Esophagus muscularis mucosa (tissue), 4 donors: ENCODE data around the gene PROZ. TPM values are rescaled to one million over a fixed set of nuclear protein-coding genes. Genes with fewer than 3 reads are reported as not detected.

Experiments
- DNase-seq: peaks from one replicate; pipeline ENCODE4 v3.0.0-alpha.2; 2017; ENCODE audit errors: extremely low spot score
- H3K27ac ChIP-seq, 4 donors: fragments of 200-600 bp; sonication (generic); replicated peaks in 1 of 4; 1 replicate in 3 of 4; 2 replicates in 1 of 4; pipeline ENCODE4 v1.5.1; 2016 to 2019; ENCODE audit warnings: mild to moderate bottlenecking in 1 of 4
- H3K27me3 ChIP-seq, 4 donors: fragments of 200-600 bp; sonication (generic); one replicate each; pipeline versions ENCODE4 v1.5.1 to v1.6.0; 2016 to 2019
- H3K36me3 ChIP-seq, 4 donors: fragments of 200-600 bp; sonication (generic); one replicate each; pipeline ENCODE4 v1.5.1; 2016 to 2019
- H3K4me1 ChIP-seq, 4 donors: fragments of 200-600 bp; sonication (generic); one replicate each; pipeline ENCODE4 v1.5.1; 2016 to 2019
- H3K4me3 ChIP-seq, 4 donors: fragments of 200-600 bp; sonication (generic); 1 replicate in 2 of 4; 2 replicates in 2 of 4; pipeline ENCODE4 v1.5.1; 2016 to 2019; ENCODE audit warnings: mild to moderate bottlenecking in 4 of 4, moderate library complexity in 1 of 4
- H3K9me3 ChIP-seq, 4 donors: fragments of 200-600 bp; sonication (generic); 1 replicate in 3 of 4; 2 replicates in 1 of 4; pipeline ENCODE4 v1.5.1; 2016 to 2019
- EP300 ChIP-seq: sonication (generic); formaldehyde crosslinking; IDR thresholded peaks from one replicate; pipeline ENCODE4 v1.6.1; 2017; ENCODE audit warnings: antibody characterized with exemption
- POLR2A ChIP-seq: fragments of 450-650 bp; IDR thresholded peaks from one replicate; pipeline ENCODE4 v1.6.1; 2017; ENCODE audit warnings: antibody characterized with exemption, moderate library complexity, mild to moderate bottlenecking, low read depth
- POLR2AphosphoS5 ChIP-seq, 2 donors: sonication (generic); formaldehyde crosslinking; IDR thresholded peaks; one replicate each; pipeline ENCODE4 v1.6.1; 2017; ENCODE audit warnings: antibody characterized with exemption in 2 of 2
- WGBS: methylation state at CpG from one replicate; pipeline ENCODE4 v1.1.5; 2018; 5-methylcytosine and 5-hydroxymethylcytosine counted together
- intact Hi-C: fragments of 100-400 bp; cut with DNase I; formaldehyde crosslinking; loops from one replicate; pipeline ENCODE4 v1.15.1; 2023
- total RNA-seq, 4 donors: library from RNA; depleted of rRNA; stranded (reverse); fragments of >200 nt; gene quantifications; one replicate each; pipeline versions ENCODE4 v1.1.0 to v1.2.1, GENCODE V29; 2016
- TF ChIP-seq, protein P1 (sequence below), 3 experiments: fragments of 200-600 bp in 2 of 3; fragments of 450-650 bp in 1 of 3; sonication (generic) in 2 of 3; IDR thresholded peaks; one replicate each; pipeline ENCODE4 v1.5.1; 2017 to 2019; ENCODE audit warnings: antibody characterized with exemption in 3 of 3, mild to moderate bottlenecking in 2 of 3, moderate library complexity in 1 of 3

The PROZ gene
- total RNA-seq, 4 donors from 2014 or later = not detected

DNA sequence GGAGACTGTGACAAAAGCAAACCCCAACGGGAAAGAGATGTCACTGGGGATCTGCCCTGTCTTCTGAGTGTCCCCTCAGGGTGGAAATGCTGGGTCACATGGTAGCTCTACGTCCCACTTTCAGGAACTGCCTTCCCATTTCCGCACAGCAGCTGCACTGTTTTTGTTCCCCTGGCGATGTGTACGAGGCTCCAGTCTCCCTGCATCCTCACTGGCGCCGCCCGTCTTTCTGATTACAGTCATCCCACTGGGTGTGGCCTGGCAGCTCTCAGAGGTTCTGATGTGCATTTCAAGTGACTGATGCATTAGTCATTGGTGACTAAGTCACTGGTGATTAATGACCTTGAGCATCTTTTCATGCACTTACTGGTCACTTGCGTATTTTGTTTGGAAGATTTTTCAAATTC lies 28.8 kb downstream of the PROZ start:
- TF ChIP-seq POLR2A = no peak
- peak; percentile 57 to 71 for TF ChIP-seq POLR2AphosphoS5 (IDR thresholded peaks at IDR 0.05)
- no peak for TF ChIP-seq EP300
- TF ChIP-seq, protein P1, sequence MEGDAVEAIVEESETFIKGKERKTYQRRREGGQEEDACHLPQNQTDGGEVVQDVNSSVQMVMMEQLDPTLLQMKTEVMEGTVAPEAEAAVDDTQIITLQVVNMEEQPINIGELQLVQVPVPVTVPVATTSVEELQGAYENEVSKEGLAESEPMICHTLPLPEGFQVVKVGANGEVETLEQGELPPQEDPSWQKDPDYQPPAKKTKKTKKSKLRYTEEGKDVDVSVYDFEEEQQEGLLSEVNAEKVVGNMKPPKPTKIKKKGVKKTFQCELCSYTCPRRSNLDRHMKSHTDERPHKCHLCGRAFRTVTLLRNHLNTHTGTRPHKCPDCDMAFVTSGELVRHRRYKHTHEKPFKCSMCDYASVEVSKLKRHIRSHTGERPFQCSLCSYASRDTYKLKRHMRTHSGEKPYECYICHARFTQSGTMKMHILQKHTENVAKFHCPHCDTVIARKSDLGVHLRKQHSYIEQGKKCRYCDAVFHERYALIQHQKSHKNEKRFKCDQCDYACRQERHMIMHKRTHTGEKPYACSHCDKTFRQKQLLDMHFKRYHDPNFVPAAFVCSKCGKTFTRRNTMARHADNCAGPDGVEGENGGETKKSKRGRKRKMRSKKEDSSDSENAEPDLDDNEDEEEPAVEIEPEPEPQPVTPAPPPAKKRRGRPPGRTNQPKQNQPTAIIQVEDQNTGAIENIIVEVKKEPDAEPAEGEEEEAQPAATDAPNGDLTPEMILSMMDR (IDR thresholded peaks at IDR 0.05) = no peak
- WGBS = 46% methylated on average over 9 of the region's 9 CpGs
- Histone ChIP-seq H3K27ac (peak overlapping the region; percentile 20 to 46 (median 33)), H3K36me3 (peaks cover 36 to 91% (median 60%) of the 10 kb centered on the region in 4 donors), H3K4me3 (peak overlapping the region in 1 of 4 donors; percentile 5), H3K4me1 (peaks cover 0 to 9% (median 3%) of the 10 kb centered on the region in 4 donors), H3K9me3 (no peaks in the 10 kb centered on the region), H3K27me3 (no peaks in the 10 kb centered on the region)
- DNase-seq = no peak
- intact Hi-C loops = no loop called here

DNA sequence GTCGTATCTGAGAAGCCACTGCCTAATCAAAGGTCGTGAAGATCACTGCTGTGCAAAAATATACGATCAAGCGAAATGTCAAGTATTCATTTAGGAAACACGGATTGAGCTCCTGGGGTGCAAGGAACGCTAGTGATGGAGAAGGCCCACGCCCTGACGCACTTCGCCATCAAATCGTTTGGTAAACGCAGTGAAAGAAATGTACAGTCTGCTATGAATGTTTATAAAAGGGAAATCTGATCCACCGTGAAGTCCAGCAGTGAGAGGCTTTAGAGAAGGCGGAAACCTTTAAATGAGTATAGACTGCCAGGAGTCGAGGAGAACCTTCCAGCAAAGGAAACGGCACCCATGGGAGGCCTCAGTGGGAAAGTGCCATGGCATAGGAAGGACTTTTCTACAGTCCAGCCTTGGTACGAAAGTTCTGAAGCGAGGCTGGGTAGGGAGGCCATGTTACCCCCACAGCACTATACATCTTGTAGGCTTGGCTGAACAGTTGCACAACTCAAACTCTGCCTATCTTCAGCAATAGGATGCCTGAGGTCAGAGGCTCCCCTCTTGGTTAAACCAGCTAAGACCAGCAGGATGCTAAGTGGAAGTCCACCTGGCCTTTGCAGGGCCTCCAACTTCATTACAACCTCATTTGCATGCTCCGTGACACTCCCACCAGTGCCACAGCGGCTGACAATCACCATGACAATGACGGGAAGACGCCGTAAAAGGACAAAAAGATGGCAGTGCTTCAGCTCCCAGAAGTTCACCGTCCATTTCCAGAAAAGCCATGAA lies 29.6 kb downstream of the PROZ start:
- 92% methylated on average over 23 of the region's 23 CpGs for WGBS
- Histone ChIP-seq H3K4me1 (peaks cover 0 to 9% (median 3%) of the 10 kb centered on the region in 4 donors), H3K27me3 (no peaks in the 10 kb centered on the region), H3K4me3 (no peak overlapping the region), H3K36me3 (peaks cover 35 to 91% (median 57%) of the 10 kb centered on the region in 4 donors), H3K9me3 (no peaks in the 10 kb centered on the region), H3K27ac (peak overlapping the region in 2 of 4 donors; percentile 2 to 16)
- TF ChIP-seq EP300 (no peak), POLR2A (no peak), POLR2AphosphoS5 (IDR thresholded peaks at IDR 0.05) (no peak)
- TF ChIP-seq, protein P1 (IDR thresholded peaks at IDR 0.05) = no peak
- intact Hi-C loops = no loop called here
- no peak for DNase-seq

DNA sequence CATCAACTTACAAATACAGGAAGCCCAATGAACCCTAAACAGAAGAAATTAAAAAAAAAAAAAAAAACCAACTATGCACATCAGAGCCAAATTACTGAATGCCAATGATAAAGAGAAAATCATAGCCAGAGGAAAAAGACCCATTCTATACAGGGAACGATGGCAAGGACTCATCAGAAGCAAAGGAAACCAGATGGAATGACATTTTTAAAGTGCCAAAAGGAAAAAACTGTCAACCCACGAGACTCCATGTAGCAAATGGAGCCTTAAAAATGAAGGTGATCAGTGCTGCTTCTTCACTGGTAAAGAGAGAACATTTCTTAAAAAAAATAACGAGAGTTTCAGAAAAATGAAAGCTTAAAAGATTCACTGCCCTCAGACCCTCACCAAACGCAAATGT lies 31.7 kb downstream of the PROZ start:
- H3K4me3 ChIP-seq = no peak overlapping the region
- no peaks in the 10 kb centered on the region for H3K9me3 ChIP-seq
- WGBS = 81% methylated on average over 4 of the region's 4 CpGs
- peaks cover 0 to 9% (median 3%) of the 10 kb centered on the region in 4 donors for H3K4me1 ChIP-seq
- no peaks in the 10 kb centered on the region for H3K27me3 ChIP-seq
- no peak for DNase-seq
- intact Hi-C loops = no loop called here
- no peak overlapping the region for H3K27ac ChIP-seq
- no peak for TF ChIP-seq EP300
- TF ChIP-seq POLR2AphosphoS5 (IDR thresholded peaks at IDR 0.05) = no peak
- TF ChIP-seq, protein P1 (IDR thresholded peaks at IDR 0.05) = no peak
- no peak for TF ChIP-seq POLR2A
- peaks cover 25 to 91% (median 56%) of the 10 kb centered on the region in 4 donors for H3K36me3 ChIP-seq

DNA sequence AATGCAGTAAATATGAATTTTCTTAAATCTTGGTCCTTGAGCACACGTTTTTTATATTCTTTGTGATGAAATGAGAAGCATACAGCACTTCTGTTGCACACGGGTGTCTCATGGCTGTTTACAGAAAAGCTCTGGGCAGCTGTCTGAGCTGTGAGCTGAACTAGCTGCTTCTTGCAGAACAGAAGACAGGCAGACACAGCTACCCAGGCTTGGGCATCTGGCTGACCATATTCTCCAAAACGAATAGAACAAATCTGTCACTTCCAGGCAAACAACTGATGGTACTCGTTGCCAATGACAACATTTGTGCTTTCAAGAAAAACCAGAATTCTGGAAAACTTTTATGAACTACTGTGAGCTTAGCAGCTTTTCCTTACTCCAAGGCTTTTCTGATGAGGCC lies 33.8 kb downstream of the PROZ start:
- Histone ChIP-seq H3K27me3 (no peaks in the 10 kb centered on the region), H3K4me1 (peaks cover 0 to 7% (median 0%) of the 10 kb centered on the region in 4 donors), H3K27ac (no peak overlapping the region), H3K9me3 (no peaks in the 10 kb centered on the region), H3K36me3 (peaks cover 39 to 98% (median 70%) of the 10 kb centered on the region in 4 donors), H3K4me3 (no peak overlapping the region)
- WGBS = 79% methylated on average over 4 of the region's 4 CpGs
- no peak for DNase-seq
- TF ChIP-seq EP300 (no peak), POLR2AphosphoS5 (IDR thresholded peaks at IDR 0.05) (no peak), POLR2A (no peak)
- TF ChIP-seq, protein P1 (IDR thresholded peaks at IDR 0.05) = no peak
- intact Hi-C loops = no loop called here
